ENCODE results near the gene RFPL4AL1. TPM values are rescaled to one million over a fixed set of nuclear protein-coding genes. Genes with fewer than 3 reads are reported as not detected.
A peak's percentile ranks its signal among the peaks of the same experiment; 100 is the strongest.
"Not testable (repeated sequence)": the region's sequence is repeated elsewhere in the genome, so short reads cannot be mapped to it uniquely, and the experiment has no call there.

RFPL4AL1 gene
- 0.87 TPM in 1 of 2 replicates, not detected in the other for total RNA-seq

- not testable (repeated sequence) for DNase-seq (ENCODE audit: low read depth)
Observed at GRCh38 chr19:55768818-55769217, at the start of gene RFPL4AL1. Gene RFPL4AL1 (plus strand): TSS chr19:55769118. CDS start chr19:55771805, 2,687 bp downstream.

GRCh38 chr19:55720214-55720746, 48.6 kb upstream of the RFPL4AL1 start:
- DNase-seq (ENCODE audit: low read depth), result no peak

- no peak for DNase-seq (ENCODE audit: low read depth)
Observed at GRCh38 chr19:55720801-55721200, 48.1 kb upstream of the RFPL4AL1 start.

- no peak for DNase-seq (ENCODE audit: low read depth)
Observed at GRCh38 chr19:55723491-55723890, 45.4 kb upstream of the RFPL4AL1 start.

GRCh38 chr19:55730378-55730777, 38.5 kb upstream of the RFPL4AL1 start:
- DNase-seq (ENCODE audit: low read depth), result not testable (repeated sequence)

- DNase-seq (ENCODE audit: low read depth), result no peak
Observed at GRCh38 chr19:55738302-55738701, 30.6 kb upstream of the RFPL4AL1 start, which contains the start of gene NLRP9. Gene NLRP9 (minus strand): TSS chr19:55738402. CDS start chr19:55738374, 28 bp downstream.

GRCh38 chr19:55750715-55751114, 18.2 kb upstream of the RFPL4AL1 start:
- DNase-seq (ENCODE audit: low read depth), result no peak

- no peak for DNase-seq (ENCODE audit: low read depth)
Observed at GRCh38 chr19:55753401-55753800, 15.5 kb upstream of the RFPL4AL1 start.

- DNase-seq (ENCODE audit: low read depth), result not testable (repeated sequence)
Observed at GRCh38 chr19:55756808-55757207, 12.1 kb upstream of the RFPL4AL1 start.

- not testable (repeated sequence) for DNase-seq (ENCODE audit: low read depth)
Observed at GRCh38 chr19:55758797-55759196, 10.1 kb upstream of the RFPL4AL1 start, which contains the start of gene RFPL4A. Gene RFPL4A (plus strand): TSS chr19:55759097. CDS start chr19:55761801, 2,704 bp downstream.

GRCh38 chr19:55766466-55766865, 2.5 kb upstream of the RFPL4AL1 start:
- no peak for DNase-seq (ENCODE audit: low read depth)

GRCh38 chr19:55769632-55770031, 714 bp downstream of the RFPL4AL1 start:
- DNase-seq (ENCODE audit: low read depth), result not testable (repeated sequence)

- DNase-seq (ENCODE audit: low read depth), result no peak
Observed at GRCh38 chr19:55777528-55777927, 8.6 kb downstream of the RFPL4AL1 start.

- no peak for DNase-seq (ENCODE audit: low read depth)
Observed at GRCh38 chr19:55778331-55778730, 9.4 kb downstream of the RFPL4AL1 start.

GRCh38 chr19:55781112-55781511, 12.2 kb downstream of the RFPL4AL1 start:
- no peak for DNase-seq (ENCODE audit: low read depth)

GRCh38 chr19:55795021-55795420, 26.1 kb downstream of the RFPL4AL1 start:
- no peak for DNase-seq (ENCODE audit: low read depth)

- no peak for DNase-seq (ENCODE audit: low read depth)
Observed at GRCh38 chr19:55801416-55801815, 32.5 kb downstream of the RFPL4AL1 start.

GRCh38 chr19:55802281-55802680, 33.4 kb downstream of the RFPL4AL1 start:
- DNase-seq (ENCODE audit: low read depth), result no peak

GRCh38 chr19:55809381-55810058, 40.6 kb downstream of the RFPL4AL1 start:
- DNase-seq (ENCODE audit: low read depth), result peak; percentile 12

- DNase-seq (ENCODE audit: low read depth), result no peak
Observed at GRCh38 chr19:55811340-55811739, 42.4 kb downstream of the RFPL4AL1 start.

- no peak for DNase-seq (ENCODE audit: low read depth)
Observed at GRCh38 chr19:55812449-55812848, 43.5 kb downstream of the RFPL4AL1 start.

GRCh38 chr19:55813906-55814305, 45.0 kb downstream of the RFPL4AL1 start:
- DNase-seq (ENCODE audit: low read depth), result no peak

GRCh38 chr19:55820037-55820436, 51.1 kb downstream of the RFPL4AL1 start:
- DNase-seq (ENCODE audit: low read depth), result no peak

All from renal cortical epithelial cell (primary cell).